SU-DHL-6 (cell line): Measurements from ENCODE around the gene RSPH4A.

Experiments
- H2AFZ ChIP-seq: fragments of 200-600 bp; sonication (generic); 2 replicates; pipeline ENCODE4 v1.6.1; 2014; ENCODE audit warnings: low read depth, mild to moderate bottlenecking, moderate library complexity, mixed read lengths, antibody characterized with exemption, low read length; ENCODE audit not compliant: severe bottlenecking
- H3F3A ChIP-seq: fragments of 200-600 bp; shearing (Covaris generic); 2 replicates; pipeline ENCODE4 v1.6.0; 2016; ENCODE audit warnings: antibody characterized with exemption, mild to moderate bottlenecking; ENCODE audit not compliant: insufficient read depth
- H3K27ac ChIP-seq: fragments of 200-600 bp; sonication (generic); 2 replicates; pipeline ENCODE4 v1.5.1; 2016; ENCODE audit warnings: low read depth, mild to moderate bottlenecking, low read length, moderate library complexity, mixed read lengths
- H3K27me3 ChIP-seq: fragments of 200-600 bp; sonication (generic), shearing (Covaris generic); 2 replicates; pipeline ENCODE4 v1.6.0; 2014; ENCODE audit warnings: mild to moderate bottlenecking, low read length
- H3K36me3 ChIP-seq: fragments of 200-600 bp; sonication (generic); 2 replicates; pipeline ENCODE4 v1.6.1; 2014; ENCODE audit warnings: mild to moderate bottlenecking, low read length, mixed read lengths
- H3K4me2 ChIP-seq: fragments of 300-600, 200-600 bp; shearing (Covaris generic), sonication (generic); 2 replicates; pipeline ENCODE4 v1.6.0; 2014; ENCODE audit warnings: low read length, low read depth, mild to moderate bottlenecking; ENCODE audit not compliant: poor library complexity, severe bottlenecking
- H3K4me3 ChIP-seq: fragments of 200-600 bp; sonication (generic); 2 replicates; pipeline ENCODE4 v1.5.1; 2014; ENCODE audit warnings: antibody characterized with exemption, low read length, mild to moderate bottlenecking, mixed read lengths; ENCODE audit not compliant: insufficient read depth, poor library complexity, severe bottlenecking
- H3K79me2 ChIP-seq: fragments of 200-600 bp; sonication (generic); 2 replicates; pipeline ENCODE4 v1.6.1; 2014; ENCODE audit warnings: mild to moderate bottlenecking, low read length, moderate library complexity; ENCODE audit not compliant: insufficient read depth
- H3K9ac ChIP-seq: fragments of 200-600 bp; sonication (generic); 2 replicates; pipeline ENCODE4 v1.7.0; 2014; ENCODE audit warnings: mild to moderate bottlenecking, low read length
- H3K9me2 ChIP-seq: fragments of 200-600 bp; sonication (generic); replicated peaks from 2 replicates; pipeline ENCODE4 v1.6.1; 2014; ENCODE audit warnings: low read length; ENCODE audit not compliant: insufficient read depth
- H3K9me3 ChIP-seq: fragments of 200-600 bp; sonication (generic); 2 replicates; pipeline ENCODE4 v1.6.1; 2014; ENCODE audit warnings: low read length, mixed read lengths; ENCODE audit not compliant: insufficient read depth
- H4K20me1 ChIP-seq: fragments of 200-600 bp; sonication (generic); 2 replicates; pipeline ENCODE4 v1.6.1; 2014; ENCODE audit warnings: low read depth, mild to moderate bottlenecking, antibody characterized with exemption, low read length, moderate library complexity, mixed read lengths
- EZH2phosphoT487 ChIP-seq: fragments of 200-600 bp; sonication (generic), shearing (Covaris generic); conservative IDR thresholded peaks from 2 replicates; pipeline ENCODE4 v1.6.1; 2018; ENCODE audit warnings: mild to moderate bottlenecking, antibody characterized with exemption, low read length, moderate library complexity, mixed read lengths
- TF ChIP-seq, protein P1 (sequence below): fragments of 200-600 bp; sonication (generic); IDR thresholded peaks from one replicate; pipeline ENCODE4 v1.5.1; 2017; ENCODE audit warnings: antibody characterized with exemption, mild to moderate bottlenecking, low read length, moderate library complexity; ENCODE audit not compliant: insufficient read depth, poor library complexity, severe bottlenecking

The RSPH4A gene

DNA sequence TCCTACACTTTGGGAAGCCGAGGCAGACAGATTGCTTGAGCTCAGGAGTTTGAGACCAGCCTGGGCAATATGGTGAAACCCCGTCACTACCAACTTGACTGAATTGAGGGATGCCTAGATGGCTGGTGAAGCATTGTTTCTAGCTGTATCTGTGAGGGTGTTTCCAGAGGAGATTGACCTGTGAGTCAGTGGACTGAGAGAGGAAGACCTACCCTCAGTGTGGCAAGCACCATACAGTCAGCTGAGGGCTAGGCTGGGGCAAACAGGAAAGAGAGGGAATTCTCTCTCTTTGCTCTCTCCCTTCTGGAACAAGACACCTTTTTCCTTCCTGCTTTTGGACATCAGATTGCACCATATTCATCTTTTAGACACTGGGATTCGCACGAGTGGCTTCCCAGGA is 56.0 kb downstream of the RSPH4A start:
- Histone ChIP-seq H3K9ac (no peak overlapping the region), H3K27ac (no peak overlapping the region), H3K79me2 (peaks cover 13% of the 10 kb centered on the region), H3K36me3 (no peaks in the 10 kb centered on the region), H3F3A (no peaks in the 10 kb centered on the region; the same call in 1 of the 2 replicates), H3K4me3 (no peak overlapping the region), H3K9me3 (no peaks in the 10 kb centered on the region), H3K27me3 (no peaks in the 10 kb centered on the region), H3K9me2 (no peaks in the 10 kb centered on the region), H3K4me2 (no peak overlapping the region), H4K20me1 (no peaks in the 10 kb centered on the region), H2AFZ (no peak overlapping the region)
- no peak for TF ChIP-seq EZH2phosphoT487
- TF ChIP-seq, protein P1, sequence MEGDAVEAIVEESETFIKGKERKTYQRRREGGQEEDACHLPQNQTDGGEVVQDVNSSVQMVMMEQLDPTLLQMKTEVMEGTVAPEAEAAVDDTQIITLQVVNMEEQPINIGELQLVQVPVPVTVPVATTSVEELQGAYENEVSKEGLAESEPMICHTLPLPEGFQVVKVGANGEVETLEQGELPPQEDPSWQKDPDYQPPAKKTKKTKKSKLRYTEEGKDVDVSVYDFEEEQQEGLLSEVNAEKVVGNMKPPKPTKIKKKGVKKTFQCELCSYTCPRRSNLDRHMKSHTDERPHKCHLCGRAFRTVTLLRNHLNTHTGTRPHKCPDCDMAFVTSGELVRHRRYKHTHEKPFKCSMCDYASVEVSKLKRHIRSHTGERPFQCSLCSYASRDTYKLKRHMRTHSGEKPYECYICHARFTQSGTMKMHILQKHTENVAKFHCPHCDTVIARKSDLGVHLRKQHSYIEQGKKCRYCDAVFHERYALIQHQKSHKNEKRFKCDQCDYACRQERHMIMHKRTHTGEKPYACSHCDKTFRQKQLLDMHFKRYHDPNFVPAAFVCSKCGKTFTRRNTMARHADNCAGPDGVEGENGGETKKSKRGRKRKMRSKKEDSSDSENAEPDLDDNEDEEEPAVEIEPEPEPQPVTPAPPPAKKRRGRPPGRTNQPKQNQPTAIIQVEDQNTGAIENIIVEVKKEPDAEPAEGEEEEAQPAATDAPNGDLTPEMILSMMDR = no peak

DNA sequence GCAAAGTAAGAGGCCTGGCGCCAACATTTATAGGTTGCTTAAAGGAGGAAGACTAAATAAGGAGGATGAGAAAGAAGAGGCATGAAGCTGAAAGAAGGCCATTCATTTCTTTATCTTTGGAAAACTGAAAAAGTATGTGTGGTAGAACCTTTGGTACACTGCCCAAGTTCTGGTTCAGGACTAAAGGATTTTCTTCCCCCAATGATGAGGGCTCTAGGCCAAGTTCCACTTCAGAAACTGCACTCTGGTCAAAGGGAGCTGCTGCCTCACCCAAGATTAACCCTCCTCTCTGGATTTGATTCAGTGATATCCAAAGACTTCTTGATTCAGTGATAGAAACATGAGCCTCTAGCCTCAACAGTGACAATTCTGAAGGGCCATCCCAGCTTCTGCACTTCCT is 59.7 kb downstream of the RSPH4A start:
- TF ChIP-seq, protein P1 = no peak
- TF ChIP-seq EZH2phosphoT487 = no peak
- Histone ChIP-seq H3K4me3 (no peak overlapping the region), H3K9me3 (no peaks in the 10 kb centered on the region), H3K9ac (no peak overlapping the region), H3K4me2 (no peak overlapping the region), H3K79me2 (no peaks in the 10 kb centered on the region), H3K27me3 (no peaks in the 10 kb centered on the region), H4K20me1 (no peaks in the 10 kb centered on the region), H3K9me2 (no peaks in the 10 kb centered on the region), H3K36me3 (no peaks in the 10 kb centered on the region), H3F3A (no peaks in the 10 kb centered on the region), H2AFZ (no peak overlapping the region), H3K27ac (no peak overlapping the region)

DNA sequence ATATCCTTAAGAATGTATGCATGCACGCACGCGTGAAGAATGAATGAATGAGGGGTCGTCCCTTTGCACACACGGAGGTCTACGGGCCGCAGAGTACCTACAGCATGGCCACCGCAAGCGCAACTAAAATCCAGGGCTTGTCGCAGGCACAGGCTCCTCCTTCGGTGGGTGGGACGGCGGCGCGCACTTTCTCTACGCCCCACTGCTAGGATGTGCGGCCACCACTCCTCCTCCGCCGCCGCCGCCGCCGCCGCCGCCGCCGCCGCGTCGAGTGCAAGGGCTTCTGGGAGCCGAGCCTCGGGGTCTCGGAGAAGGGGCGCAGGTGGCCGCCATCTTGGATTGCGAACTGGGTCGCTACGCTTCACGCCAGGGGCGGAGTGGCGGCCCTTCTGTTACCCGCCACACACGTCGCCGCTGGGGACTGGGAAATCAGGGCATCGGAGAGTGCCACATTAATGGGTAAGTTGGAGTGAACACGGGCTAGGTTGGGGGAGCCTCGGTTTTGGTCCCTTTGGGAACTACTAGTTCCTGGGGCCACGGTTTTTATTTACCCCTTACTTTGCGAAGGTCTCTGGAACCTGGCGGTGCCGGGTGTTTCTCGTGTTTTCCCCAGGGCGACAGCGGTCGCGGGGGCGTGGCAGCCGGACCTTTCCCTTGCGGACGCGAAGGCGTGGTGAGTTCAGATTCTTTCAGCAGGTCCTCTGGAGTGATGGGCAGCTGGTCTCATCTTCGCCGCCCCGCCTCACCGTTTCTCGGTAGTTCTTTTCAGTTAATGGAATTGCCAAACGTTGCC is 64.8 kb downstream of the RSPH4A start, which contains the start of gene KPNA5:
KPNA5 (plus strand) TSS at position 332 of the 793 bp plus-strand sequence; CDS start at position 456, 124 bp downstream.
- H3K9me2 ChIP-seq = no peaks in the 10 kb centered on the region
- H3K9ac ChIP-seq = peak within 1 kb of the TSS; percentile 66
- no peaks in the 10 kb centered on the region for H3K27me3 ChIP-seq
- H4K20me1 ChIP-seq = no peaks in the 10 kb centered on the region
- H3K36me3 ChIP-seq = peaks cover 3% of the 10 kb centered on the region; the same call in 1 of the 2 replicates
- peaks cover 35% of the 10 kb centered on the region for H3K79me2 ChIP-seq
- TF ChIP-seq, protein P1 = no peak
- no peak for TF ChIP-seq EZH2phosphoT487
- peaks cover 8% of the 10 kb centered on the region for H3F3A ChIP-seq
- peak within 1 kb of the TSS; percentile 87 for H2AFZ ChIP-seq
- no peaks in the 10 kb centered on the region for H3K9me3 ChIP-seq
- H3K4me2 ChIP-seq = peak within 1 kb of the TSS; percentile 89
- H3K4me3 ChIP-seq = peak within 1 kb of the TSS; percentile 58
- H3K27ac ChIP-seq = peak within 1 kb of the TSS; percentile 55
